CD4-positive, alpha-beta T cell treated with Interleukin-2 at 100 ng/mL for 4 hours (primary cell): ENCODE measurements around the gene MYCN.

ENCODE experiments used
- DNase-seq: peaks from one replicate; pipeline ENCODE4 v3.0.0-alpha.2; 2020; ENCODE audit warnings: low spot score

Gene MYCN

DNA sequence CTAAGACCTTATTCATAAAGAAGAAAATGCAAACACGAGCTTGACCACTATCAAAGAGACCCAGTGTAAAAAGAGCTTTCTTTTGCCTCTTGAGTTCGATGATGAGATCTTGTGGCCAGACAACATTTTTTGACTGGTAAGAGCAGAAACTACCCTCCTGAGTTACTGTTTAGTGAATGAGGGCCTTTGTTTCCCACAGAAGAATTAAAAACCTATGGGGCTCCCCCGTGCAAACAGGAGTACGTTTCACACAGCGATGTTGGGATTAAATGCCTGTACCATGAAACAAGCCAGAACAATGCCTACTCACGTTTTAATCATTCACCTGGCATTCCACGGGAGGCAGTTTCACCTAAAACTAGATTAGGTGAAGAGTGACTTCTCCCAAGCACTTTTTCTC, 36.0 kb downstream of the MYCN start:
- no peak for DNase-seq

GRCh38 chr2:15979051-15979758, 38.9 kb downstream of the MYCN start:
- DNase-seq: no peak

- DNase-seq: no peak
These were observed 39.6 kb downstream of the MYCN start for GRCh38 chr2:15979759-15980604.

- DNase-seq: no peak
These were observed 40.3 kb downstream of the MYCN start for GRCh38 chr2:15980605-15981098.

DNA sequence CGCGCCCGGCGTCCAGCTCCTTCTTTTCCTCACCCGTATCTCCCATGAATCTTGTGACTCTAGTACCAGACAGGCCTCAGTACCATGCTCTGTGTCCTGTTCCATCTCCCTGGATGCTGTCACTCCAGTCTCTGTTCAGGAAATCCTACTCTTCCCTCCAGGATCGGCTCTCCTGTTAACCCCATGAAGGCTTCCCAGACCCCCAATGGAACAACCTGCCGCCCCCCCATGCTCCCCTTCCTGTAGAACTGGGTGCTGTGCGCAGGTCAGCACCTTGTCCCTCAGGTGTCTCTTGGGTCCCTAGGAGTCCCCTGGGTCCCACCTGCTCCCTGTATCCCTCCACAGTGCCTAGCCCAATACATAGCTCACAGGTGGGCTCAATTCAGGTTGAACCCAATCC, 41.3 kb downstream of the MYCN start:
- DNase-seq: no peak

- DNase-seq: no peak
These were observed 42.1 kb downstream of the MYCN start for GRCh38 chr2:15982285-15983044.

- DNase-seq: no peak
These were observed 43.1 kb downstream of the MYCN start for GRCh38 chr2:15983496-15983895.

- no peak for DNase-seq
These were observed 44.3 kb downstream of the MYCN start for GRCh38 chr2:15984368-15985255.

DNA sequence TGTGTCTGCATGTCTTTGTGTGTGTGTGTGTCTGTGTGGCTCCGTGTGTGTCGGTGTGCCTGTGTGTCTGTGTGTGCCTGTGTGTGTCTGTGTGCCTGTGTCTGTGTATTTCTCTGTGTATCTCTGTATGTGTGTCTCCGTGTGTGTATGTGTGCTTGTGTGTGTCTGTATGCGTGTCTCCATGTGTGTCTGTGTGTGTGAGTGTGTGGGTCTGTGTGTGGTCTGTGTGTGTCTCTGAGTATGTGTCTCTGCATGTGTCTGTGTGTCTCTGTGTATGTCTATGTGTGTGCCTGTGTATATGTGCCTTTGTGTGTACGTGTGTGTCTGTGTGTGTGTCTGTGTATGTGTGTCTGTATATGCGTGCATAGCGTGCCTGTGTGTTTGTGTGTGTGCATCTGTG, 45.2 kb downstream of the MYCN start:
- DNase-seq: no peak

DNA sequence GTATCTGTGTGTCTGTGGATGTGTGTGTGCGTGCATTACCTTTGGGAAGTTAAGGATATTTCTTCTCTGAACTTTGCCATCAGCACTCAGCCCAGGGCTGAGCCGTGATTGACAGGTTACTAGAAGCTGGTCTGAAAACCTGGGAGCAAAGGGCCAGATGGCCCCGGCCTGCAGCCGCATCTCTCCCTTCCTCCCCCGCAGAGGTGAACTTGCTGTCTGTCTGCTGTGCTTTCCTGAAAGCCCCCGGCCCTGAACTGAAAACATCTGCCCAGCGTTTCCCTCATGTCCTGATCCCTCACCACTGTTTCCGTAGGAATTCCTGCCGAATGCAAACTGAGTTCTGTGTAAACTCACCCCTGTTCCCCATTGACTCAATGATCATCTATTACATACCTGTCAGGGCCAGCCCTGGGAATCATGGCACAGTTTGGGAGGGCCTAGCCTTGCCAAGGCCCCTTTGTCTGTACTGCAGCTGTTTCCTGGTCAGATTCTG, 45.8 kb downstream of the MYCN start:
- no peak for DNase-seq

- DNase-seq: no peak
These were observed 46.3 kb downstream of the MYCN start for GRCh38 chr2:15986644-15987043.

DNA sequence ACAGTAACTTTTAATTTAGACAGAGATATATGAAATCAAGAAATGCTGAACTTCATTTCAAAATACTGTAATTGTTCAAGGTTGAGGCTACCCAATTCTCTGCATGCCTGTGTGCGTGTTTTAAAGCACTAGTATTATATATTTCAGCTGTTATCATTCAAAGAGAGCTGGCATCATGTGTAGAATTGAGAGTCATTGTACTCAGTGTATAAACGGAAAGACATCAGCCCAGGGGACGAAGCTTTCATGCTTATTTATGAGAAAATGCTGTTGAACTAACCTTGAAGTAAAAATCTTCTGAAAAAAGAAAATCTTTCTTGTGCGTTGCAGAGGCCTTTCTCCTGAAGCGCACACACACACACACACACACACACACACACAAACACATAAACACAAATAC, 48.4 kb downstream of the MYCN start:
- DNase-seq: no peak

DNA sequence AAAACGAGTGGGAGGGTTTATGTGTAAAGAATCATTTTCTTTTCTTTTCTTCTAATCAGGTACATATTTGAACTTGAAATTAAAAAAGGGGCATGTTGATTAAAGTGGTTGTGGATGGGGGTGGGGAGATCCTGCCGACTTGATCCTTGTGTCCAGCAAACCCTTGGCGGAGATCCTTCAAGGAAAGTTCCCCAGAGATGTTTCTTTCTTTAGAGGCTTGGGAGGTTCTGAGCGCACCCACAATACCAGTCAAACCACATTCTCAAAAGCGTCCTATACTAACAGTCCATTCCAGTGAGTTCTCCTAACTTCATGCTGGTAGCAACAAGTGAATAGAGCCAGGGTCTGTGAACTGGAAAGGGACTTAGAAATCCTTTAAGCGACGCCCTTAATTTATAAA, 49.2 kb downstream of the MYCN start:
- DNase-seq: no peak

DNA sequence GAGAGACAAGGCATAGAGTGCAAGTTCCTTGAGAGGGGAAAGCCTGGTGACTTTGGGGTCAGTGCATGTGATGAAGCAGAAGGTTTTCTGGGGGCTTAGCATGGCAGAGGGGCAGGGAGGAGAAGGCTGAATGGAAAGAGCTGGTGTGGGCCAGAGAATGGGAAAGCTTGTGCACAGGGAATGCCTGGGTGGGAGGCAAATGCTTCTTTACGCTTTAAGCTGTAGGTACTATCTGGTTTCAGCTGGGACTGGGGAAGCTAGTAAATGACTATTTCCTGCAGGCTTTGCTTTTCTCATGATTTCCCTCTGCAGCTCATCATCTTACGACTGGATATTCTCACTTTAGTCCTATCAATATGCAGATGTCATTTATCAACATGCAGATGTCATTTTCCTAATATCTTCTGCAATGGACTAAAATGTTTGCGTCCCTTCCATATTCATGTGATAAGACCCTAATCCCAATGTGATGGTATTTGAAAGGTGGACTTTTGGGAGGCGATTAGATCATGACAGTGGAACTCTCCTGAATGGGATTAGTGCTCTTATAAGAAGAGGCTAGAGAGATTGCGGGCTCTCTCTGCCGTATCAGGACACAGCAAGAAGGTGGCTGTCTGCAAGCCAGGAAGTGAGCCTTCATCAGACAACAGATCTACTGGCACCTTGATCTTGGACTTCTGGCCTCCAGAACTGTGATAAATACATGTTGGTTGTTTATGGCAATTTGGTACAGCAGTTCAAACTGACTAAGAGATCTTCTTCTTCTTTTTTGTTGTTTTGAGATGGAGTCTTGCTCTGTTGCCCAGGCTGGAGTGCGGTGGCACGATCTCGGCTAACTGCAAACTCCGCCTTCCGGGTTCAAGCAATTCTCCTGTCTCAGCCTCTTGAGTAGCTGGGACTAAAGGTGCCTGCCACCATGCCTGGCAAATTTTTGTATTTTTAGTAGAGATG, 50.1 kb downstream of the MYCN start:
- no peak for DNase-seq

DNA sequence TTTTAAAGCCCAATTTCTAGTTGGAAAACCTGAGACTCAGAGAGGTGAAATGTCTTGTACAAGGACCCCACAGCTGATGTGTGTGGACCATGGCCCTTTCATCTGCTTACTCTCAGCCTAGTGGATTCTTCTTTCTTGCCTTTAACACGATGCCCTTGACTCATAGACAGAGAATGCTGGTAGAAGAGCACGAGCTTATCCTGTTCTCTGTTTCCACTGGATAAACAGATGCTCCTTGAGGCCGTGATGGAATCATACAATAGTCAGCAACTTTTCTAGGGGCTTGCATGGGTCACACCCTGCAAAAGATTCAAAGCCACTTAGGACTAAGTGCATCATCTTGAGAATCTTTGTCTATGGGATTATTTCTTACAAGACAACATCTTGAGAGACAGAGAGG, 50.9 kb downstream of the MYCN start:
- DNase-seq: no peak

DNA sequence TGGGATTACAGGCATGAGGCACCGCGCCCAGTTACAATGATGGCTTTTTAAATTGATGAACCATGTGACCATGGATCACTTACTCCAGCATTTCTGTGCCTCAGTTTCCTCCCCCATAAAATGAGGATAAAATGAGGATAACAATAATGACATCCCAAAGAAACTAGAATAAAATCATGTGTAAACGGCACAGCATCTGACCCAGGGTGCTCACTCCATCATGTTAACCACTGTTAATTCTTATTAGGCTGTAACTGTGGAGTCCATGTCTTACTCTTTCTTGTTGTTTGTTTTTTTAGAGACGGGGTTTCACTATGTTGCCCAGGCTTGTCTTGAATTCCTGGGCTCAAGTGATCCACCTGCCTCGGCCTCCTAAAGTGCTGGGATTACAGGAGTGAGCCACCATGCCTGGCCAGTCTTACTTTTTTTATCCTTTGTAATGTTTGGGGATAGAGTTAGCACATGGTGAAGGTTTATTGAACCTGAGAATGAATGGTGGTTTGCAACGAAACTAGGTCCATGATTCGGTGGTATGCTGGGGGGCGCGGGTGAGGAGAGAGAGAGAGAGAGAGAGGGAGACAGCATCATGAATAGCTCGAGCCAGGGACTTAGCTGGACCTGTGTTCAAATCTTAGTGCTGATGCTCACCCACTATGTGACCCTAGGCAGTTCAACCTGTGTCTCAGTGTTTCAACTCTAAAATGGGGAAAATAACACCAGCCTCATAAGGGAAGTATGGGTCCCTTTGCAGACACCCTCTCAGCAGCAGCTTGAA, 52.3 kb downstream of the MYCN start:
- DNase-seq: no peak

GRCh38 chr2:15993232-15993610, 52.9 kb downstream of the MYCN start:
- DNase-seq: no peak

DNA sequence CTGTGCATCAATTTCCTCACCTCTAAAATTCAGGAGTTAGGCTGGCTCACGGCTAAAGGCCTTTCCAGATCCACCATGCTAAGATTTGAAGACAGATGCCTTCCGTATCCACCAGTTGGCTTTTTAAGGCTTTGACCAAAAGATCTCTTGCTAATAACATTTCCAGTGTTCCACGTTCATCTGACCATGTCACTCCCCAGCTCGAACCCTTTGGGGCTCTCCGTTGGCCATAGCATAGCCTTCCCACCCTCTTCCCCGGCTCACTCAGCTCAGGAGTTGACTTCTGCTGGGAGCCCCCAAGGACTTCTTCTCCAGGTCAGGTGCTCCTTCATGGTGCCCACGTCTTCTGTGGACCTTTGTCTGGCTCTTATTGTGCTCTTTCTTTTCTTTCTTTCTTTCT, 53.3 kb downstream of the MYCN start:
- no peak for DNase-seq

GRCh38 chr2:15995603-15996002, 55.3 kb downstream of the MYCN start:
- DNase-seq: no peak
